HG02884 (cell line): ENCODE results near the gene KTI12.
"Not testable (repeated sequence)": the region's sequence is repeated elsewhere in the genome, so short reads cannot be mapped to it uniquely, and the experiment has no call there.

Experiments used
- ATAC-seq: cut with Tn5 transposase; IDR thresholded peaks from one replicate; pipeline ENCODE4 v1.9.1; 2021; ENCODE audit warnings: mild to moderate bottlenecking, moderate library complexity; ENCODE audit not compliant: unreplicated experiment

KTI12 gene

GRCh38 chr1:52041551-52042185, 8.1 kb upstream of the KTI12 start:
- no peak for ATAC-seq

GRCh38 chr1:52037909-52038308, 4.3 kb upstream of the KTI12 start:
- no peak for ATAC-seq

- ATAC-seq = no peak
These were observed 3.8 kb upstream of the KTI12 start for GRCh38 chr1:52037402-52037814.

GRCh38 chr1:52034050-52034384, 407 bp upstream of the KTI12 start:
- no peak for ATAC-seq

- no peak for ATAC-seq
These were observed 852 bp downstream of the KTI12 start for GRCh38 chr1:52032785-52033131.

- no peak for ATAC-seq
These were observed 1.4 kb downstream of the KTI12 start for GRCh38 chr1:52032124-52032784.

- not testable (repeated sequence) for ATAC-seq
These were observed 4.8 kb downstream of the KTI12 start for GRCh38 chr1:52028839-52029238.

GRCh38 chr1:52028328-52028727, 5.3 kb downstream of the KTI12 start:
- ATAC-seq = no peak

- ATAC-seq = no peak
These were observed 7.3 kb downstream of the KTI12 start for GRCh38 chr1:52026278-52026677.

- no peak for ATAC-seq
These were observed 11.5 kb downstream of the KTI12 start for GRCh38 chr1:52022133-52022532.

- no peak for ATAC-seq
These were observed 25.4 kb downstream of the KTI12 start for GRCh38 chr1:52008071-52008809.

GRCh38 chr1:52007215-52008002, 26.2 kb downstream of the KTI12 start:
- no peak for ATAC-seq

GRCh38 chr1:52006081-52006553, 27.5 kb downstream of the KTI12 start:
- not testable (repeated sequence) for ATAC-seq

GRCh38 chr1:52005548-52005947, 28.1 kb downstream of the KTI12 start:
- not testable (repeated sequence) for ATAC-seq

GRCh38 chr1:52003877-52004276, 29.7 kb downstream of the KTI12 start:
- no peak for ATAC-seq

GRCh38 chr1:52002038-52002917, 31.3 kb downstream of the KTI12 start:
- ATAC-seq = no peak

GRCh38 chr1:51998701-51999100, 34.9 kb downstream of the KTI12 start:
- no peak for ATAC-seq

- ATAC-seq = no peak
These were observed 35.6 kb downstream of the KTI12 start for GRCh38 chr1:51997974-51998382.

GRCh38 chr1:51990478-51990965, 43.1 kb downstream of the KTI12 start, which contains the start of gene RAB3B:
RAB3B (minus strand) TSS chr1:51990700; CDS start chr1:51977117, 13,583 bp downstream.
- ATAC-seq = peak; percentile 73
